K562 treated with DMSO at 1 percent for 12 hours (cell line): Measurements from ENCODE around the gene MILR1. TPM values are rescaled to one million over a fixed set of nuclear protein-coding genes. Genes with fewer than 3 reads are reported as not detected.

ENCODE experiments used
- total RNA-seq: library from RNA; unstranded; fragments of 300-600 nt; gene quantifications from 2 replicates; pipeline ENCODE4 v1.2.3, GENCODE V29; 2022; ENCODE audit not compliant: insufficient read depth

The MILR1 gene, protein sequence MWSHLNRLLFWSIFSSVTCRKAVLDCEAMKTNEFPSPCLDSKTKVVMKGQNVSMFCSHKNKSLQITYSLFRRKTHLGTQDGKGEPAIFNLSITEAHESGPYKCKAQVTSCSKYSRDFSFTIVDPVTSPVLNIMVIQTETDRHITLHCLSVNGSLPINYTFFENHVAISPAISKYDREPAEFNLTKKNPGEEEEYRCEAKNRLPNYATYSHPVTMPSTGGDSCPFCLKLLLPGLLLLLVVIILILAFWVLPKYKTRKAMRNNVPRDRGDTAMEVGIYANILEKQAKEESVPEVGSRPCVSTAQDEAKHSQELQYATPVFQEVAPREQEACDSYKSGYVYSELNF
- total RNA-seq: 17.5 and 33.7 TPM in 2 replicates

GRCh38 chr17:64448665-64449512 lies at the start of gene MILR1:
Gene MILR1, plus strand, starts transcription at chr17:64449115. Its CDS starts 54 bp downstream, at chr17:64449169.

DNA sequence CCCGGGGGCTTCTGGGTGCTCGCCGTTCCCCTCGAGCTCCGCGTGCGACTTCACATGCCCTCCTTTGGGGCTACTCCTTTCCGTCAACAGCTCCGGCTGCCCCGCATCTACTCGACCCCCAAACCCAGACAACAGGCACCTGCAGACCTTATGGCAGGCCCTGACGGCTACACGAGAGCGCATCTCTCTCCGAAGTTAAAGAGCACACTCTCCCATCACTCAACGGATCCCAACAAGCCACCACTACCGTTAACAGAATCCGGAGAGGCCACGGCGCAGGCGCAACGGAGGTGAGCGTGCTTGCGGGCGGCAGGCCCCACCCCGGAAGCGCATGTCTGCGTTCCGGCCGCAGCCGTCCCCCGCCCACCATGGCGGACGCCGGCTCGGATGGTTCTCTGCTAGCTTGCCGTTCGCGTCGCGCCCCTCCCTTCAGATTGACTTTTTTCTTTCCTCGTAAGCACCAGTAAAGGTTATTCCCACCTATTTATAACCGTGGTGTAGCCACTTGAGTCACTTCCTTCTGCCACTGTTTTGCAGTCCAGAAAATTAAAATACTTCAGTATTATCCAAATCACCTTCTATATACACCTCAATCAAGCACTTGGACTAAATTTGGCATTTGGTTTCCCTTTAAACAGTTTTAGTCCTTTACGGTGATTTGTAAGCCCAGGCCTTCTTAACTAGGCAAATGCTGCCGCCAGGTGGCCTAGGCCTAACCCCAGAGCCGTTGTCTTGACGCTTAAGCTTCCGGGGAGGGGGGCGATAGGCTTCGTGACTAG lies 48.1 kb downstream of the MILR1 start, which contains the start of gene POLG2:
Gene POLG2 (minus strand): TSS at position 269 of the 779 bp plus-strand sequence. CDS start 86 bp downstream, at position 183.

DNA sequence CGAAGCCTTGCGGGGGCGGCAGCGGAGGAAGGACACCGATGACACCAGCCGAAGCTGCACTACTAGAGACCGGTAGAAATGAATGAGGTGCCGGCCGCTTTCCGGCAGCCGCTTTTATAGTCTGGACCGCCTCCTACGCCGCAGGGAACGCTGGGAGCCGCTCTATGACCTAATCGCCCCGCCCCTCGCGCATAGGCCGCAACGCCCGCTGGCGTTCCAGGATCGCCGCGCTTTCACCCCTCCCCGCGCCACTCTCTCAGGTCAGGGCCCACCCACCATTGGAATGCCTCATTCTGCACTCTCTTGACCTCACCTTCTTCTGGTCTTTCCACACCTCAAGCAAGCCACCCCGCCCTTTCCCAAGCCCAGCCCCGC lies 57.3 kb downstream of the MILR1 start, which contains the start of gene DDX5:
Gene DDX5 (minus strand): TSS at position 89 of the 375 bp plus-strand sequence. CDS start 170 bp downstream, outside the sequence.

DNA sequence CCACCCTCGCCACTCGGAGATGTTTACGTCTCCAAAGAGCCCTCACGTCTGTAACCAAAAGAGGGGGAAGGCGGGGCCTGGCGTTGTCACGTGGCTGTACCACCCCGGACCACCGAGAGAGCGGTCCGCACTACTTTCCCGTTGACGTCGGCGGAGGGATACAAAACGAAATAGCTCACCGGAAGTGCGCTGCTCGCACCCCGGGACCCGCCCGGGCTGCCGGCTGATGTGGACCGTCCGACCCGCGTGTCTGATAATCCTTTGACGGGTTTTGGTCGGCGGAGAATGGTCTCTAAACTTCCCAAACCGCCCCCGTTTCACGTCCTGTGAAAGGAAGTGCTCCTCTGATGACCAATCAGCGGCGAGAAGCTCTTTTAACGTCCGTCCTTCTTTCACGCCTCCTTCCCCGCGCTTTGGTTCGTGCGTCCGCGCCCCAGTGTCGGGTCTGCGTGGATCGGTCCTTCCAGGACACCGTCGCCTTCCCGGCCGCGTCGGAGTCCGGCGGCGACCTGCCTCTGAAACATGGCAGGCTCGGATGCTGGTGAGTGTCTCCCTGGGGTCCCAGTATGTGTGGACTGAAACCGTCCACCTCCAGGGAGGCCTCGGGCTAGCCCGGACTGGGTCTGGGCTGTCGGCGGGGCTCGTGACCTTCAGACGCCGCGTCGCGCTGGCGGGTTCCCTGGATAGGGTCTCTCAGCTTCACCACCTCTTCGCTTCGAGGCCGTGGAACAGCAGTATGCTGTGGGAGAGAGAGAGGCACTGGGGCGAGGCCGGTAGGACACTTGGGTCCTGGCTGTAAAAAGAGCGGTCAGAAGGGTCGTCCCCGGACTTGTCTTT lies 57.9 kb downstream of the MILR1 start, which contains the start of gene CEP95:
Gene CEP95 (plus strand): TSS at position 402 of the 837 bp plus-strand sequence. CDS start 121 bp downstream, at position 523.

Other genes starting within 250 kb of the MILR1 start
- 4.5 and 15.6 TPM in 2 replicates for gene TEX2, start 185.9 kb upstream of the MILR1 start, total RNA-seq
- gene PECAM1, start 58.3 kb upstream of the MILR1 start, total RNA-seq: 3.1 and 3.5 TPM in 2 replicates
- gene POLG2, start 47.9 kb downstream of the MILR1 start, total RNA-seq: 14.6 and 19.5 TPM in 2 replicates
- 226 and 407 TPM in 2 replicates for gene DDX5, start 57.2 kb downstream of the MILR1 start, total RNA-seq
- gene CEP95, start 57.9 kb downstream of the MILR1 start, total RNA-seq: 12.2 and 26.4 TPM in 2 replicates
- 4.9 and 11.2 TPM in 2 replicates for gene SMURF2, start 213.2 kb downstream of the MILR1 start, total RNA-seq